Measurements from ENCODE around the gene DCHS1. TPM values are rescaled to one million over a fixed set of nuclear protein-coding genes. Genes with fewer than 3 reads are reported as not detected.

DCHS1 gene
- total and polyA plus RNA-seq, 10 of the 15 experiments (the other 5 are each of a cell fraction or from before 2014, with no cell fraction given) = 0.02 to 0.64 (median 0.18) TPM; not detected in 1

- no peak for DNase-seq (ENCODE audit: low read depth, low spot score)
- ATAC-seq = no peak
- SMC1A ChIA-PET (ENCODE audit: uncharacterized antibody, unreplicated experiment) = interaction anchor here (0.9 to 1.5 kb wide), 4 partner anchors 9 to 121 kb away, joined by 3 to 6 read pairs (median 3); no protein-coding TSS in a partner anchor
- H4K20me1 ChIP-seq (ENCODE audit: control insufficient read depth, insufficient read depth) = no peaks in the 10 kb centered on the region; the same call in 1 of the 2 replicates
- peaks cover 19 to 21% of the 10 kb centered on the region in 2 experiments for H3K36me3 ChIP-seq (ENCODE audit: control insufficient read depth in 2 of 2, insufficient read depth in 2 of 2, low read length in 1 of 2)
- no peaks in the 10 kb centered on the region for H3K4me1 ChIP-seq (ENCODE audit: control insufficient read depth, insufficient read depth, low read length)
- 85% methylated on average over 5 of the region's 5 CpGs for WGBS (ENCODE audit: insufficient coverage, insufficient replicate concordance, low lambda C conversion rate, missing lambda C conversion rate)
- H3K9me3 ChIP-seq (replicated peaks; ENCODE audit: control insufficient read depth, insufficient read depth, low read length) = no peaks in the 10 kb centered on the region
- RAD21 ChIA-PET (ENCODE audit: unreplicated experiment) = no interaction called here
- intact Hi-C loops (cut with micrococcal nuclease; ENCODE audit: unreplicated experiment) (no loop called here), in situ Hi-C loops (cut with MboI) (no loop called here)
- POLR2A ChIA-PET = interaction anchor here (0.6 to 1.3 kb wide), 2 partner anchors 115 to 966 kb away, joined by 3 read pairs; partner anchors contain the start of genes ARFIP2 and TIMM10B
- TF ChIP-seq, protein P1, sequence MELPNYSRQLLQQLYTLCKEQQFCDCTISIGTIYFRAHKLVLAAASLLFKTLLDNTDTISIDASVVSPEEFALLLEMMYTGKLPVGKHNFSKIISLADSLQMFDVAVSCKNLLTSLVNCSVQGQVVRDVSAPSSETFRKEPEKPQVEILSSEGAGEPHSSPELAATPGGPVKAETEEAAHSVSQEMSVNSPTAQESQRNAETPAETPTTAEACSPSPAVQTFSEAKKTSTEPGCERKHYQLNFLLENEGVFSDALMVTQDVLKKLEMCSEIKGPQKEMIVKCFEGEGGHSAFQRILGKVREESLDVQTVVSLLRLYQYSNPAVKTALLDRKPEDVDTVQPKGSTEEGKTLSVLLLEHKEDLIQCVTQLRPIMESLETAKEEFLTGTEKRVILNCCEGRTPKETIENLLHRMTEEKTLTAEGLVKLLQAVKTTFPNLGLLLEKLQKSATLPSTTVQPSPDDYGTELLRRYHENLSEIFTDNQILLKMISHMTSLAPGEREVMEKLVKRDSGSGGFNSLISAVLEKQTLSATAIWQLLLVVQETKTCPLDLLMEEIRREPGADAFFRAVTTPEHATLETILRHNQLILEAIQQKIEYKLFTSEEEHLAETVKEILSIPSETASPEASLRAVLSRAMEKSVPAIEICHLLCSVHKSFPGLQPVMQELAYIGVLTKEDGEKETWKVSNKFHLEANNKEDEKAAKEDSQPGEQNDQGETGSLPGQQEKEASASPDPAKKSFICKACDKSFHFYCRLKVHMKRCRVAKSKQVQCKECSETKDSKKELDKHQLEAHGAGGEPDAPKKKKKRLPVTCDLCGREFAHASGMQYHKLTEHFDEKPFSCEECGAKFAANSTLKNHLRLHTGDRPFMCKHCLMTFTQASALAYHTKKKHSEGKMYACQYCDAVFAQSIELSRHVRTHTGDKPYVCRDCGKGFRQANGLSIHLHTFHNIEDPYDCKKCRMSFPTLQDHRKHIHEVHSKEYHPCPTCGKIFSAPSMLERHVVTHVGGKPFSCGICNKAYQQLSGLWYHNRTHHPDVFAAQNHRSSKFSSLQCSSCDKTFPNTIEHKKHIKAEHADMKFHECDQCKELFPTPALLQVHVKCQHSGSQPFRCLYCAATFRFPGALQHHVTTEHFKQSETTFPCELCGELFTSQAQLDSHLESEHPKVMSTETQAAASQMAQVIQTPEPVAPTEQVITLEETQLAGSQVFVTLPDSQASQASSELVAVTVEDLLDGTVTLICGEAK (IDR thresholded peaks at IDR 0.05; ENCODE audit: borderline replicate concordance) = no peak
- TF ChIP-seq STAT3 (IDR thresholded peaks at IDR 0.05; ENCODE audit: low read depth, low read length) = no peak
- TF ChIP-seq, protein P2, sequence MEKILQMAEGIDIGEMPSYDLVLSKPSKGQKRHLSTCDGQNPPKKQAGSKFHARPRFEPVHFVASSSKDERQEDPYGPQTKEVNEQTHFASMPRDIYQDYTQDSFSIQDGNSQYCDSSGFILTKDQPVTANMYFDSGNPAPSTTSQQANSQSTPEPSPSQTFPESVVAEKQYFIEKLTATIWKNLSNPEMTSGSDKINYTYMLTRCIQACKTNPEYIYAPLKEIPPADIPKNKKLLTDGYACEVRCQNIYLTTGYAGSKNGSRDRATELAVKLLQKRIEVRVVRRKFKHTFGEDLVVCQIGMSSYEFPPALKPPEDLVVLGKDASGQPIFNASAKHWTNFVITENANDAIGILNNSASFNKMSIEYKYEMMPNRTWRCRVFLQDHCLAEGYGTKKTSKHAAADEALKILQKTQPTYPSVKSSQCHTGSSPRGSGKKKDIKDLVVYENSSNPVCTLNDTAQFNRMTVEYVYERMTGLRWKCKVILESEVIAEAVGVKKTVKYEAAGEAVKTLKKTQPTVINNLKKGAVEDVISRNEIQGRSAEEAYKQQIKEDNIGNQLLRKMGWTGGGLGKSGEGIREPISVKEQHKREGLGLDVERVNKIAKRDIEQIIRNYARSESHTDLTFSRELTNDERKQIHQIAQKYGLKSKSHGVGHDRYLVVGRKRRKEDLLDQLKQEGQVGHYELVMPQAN (conservative IDR thresholded peaks at IDR 0.05) = no peak
- TF ChIP-seq, protein P3, sequence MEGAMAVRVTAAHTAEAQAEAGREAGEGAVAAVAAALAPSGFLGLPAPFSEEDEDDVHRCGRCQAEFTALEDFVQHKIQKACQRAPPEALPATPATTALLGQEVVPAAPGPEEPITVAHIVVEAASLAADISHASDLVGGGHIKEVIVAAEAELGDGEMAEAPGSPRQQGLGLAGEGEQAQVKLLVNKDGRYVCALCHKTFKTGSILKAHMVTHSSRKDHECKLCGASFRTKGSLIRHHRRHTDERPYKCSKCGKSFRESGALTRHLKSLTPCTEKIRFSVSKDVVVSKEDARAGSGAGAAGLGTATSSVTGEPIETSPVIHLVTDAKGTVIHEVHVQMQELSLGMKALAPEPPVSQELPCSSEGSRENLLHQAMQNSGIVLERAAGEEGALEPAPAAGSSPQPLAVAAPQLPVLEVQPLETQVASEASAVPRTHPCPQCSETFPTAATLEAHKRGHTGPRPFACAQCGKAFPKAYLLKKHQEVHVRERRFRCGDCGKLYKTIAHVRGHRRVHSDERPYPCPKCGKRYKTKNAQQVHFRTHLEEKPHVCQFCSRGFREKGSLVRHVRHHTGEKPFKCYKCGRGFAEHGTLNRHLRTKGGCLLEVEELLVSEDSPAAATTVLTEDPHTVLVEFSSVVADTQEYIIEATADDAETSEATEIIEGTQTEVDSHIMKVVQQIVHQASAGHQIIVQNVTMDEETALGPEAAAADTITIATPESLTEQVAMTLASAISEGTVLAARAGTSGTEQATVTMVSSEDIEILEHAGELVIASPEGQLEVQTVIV (IDR thresholded peaks at IDR 0.05; ENCODE audit: borderline replicate concordance, partially characterized antibody) = no peak
- H3K9ac ChIP-seq (ENCODE audit: control insufficient read depth, insufficient read depth, low read length) = no peak overlapping the region
- H3K27me3 ChIP-seq (replicated peaks in 1 of 2; ENCODE audit: control insufficient read depth in 2 of 2, insufficient read depth in 2 of 2, low read length in 1 of 2) = no peaks in the 10 kb centered on the region
- H3K27ac ChIP-seq (ENCODE audit: control insufficient read depth, insufficient read depth) = no peak overlapping the region
- CTCF ChIA-PET = interaction anchor here (0.6 to 2.4 kb wide), 7 partner anchors 9 to 217 kb away, joined by 3 to 9 read pairs (median 3); no protein-coding TSS in a partner anchor
- no peak overlapping the region for H3K4me3 ChIP-seq
- H2AFZ ChIP-seq (ENCODE audit: control insufficient read depth, low read depth, low read length) = no peak overlapping the region
- peaks cover 16% of the 10 kb centered on the region for H3K79me2 ChIP-seq (ENCODE audit: control insufficient read depth, insufficient read depth, low read length)
- H3K4me2 ChIP-seq (ENCODE audit: control insufficient read depth, insufficient read depth) = no peak overlapping the region
- no peak for FAIRE-seq
- BruUV-seq (replicated peaks) = no TSS peak
Observed at GRCh38 chr11:6596239-6596877, 59.3 kb downstream of the DCHS1 start.

Measured in GM12878 (cell line).